ENCODE results near the gene RUNX2.

Gene RUNX2

GRCh38 chr6:45480752-45481415 lies 152.8 kb downstream of the RUNX2 start:
- peaks cover 12% of the 10 kb centered on the region for H3K4me1 ChIP-seq (ENCODE audit: control insufficient read depth, insufficient read depth, low read length)
- CTCF ChIA-PET, result interaction anchor here (2.0 kb wide), 1 partner anchor 10 kb away, joined by 5 read pairs; no protein-coding TSS in a partner anchor
- no peak for TF ChIP-seq GLIS2 (tag by site-specific recombination; IDR thresholded peaks at IDR 0.05)
- TF ChIP-seq BCL6B (tag by site-specific recombination; IDR thresholded peaks at IDR 0.05), result no peak
- TF ChIP-seq ZNF621 (tag by site-specific recombination; IDR thresholded peaks at IDR 0.05), result no peak
- TF ChIP-seq ZNF391 (tag by site-specific recombination; IDR thresholded peaks at IDR 0.05; ENCODE audit: borderline replicate concordance, low read depth), result no peak
- TF ChIP-seq ZNF416 (tag by site-specific recombination; IDR thresholded peaks at IDR 0.05), result no peak
- peak; percentile 60 for TF ChIP-seq PRDM6 (tag by site-specific recombination; IDR thresholded peaks at IDR 0.05)
- no peak for TF ChIP-seq ZNF830 (tag by site-specific recombination; IDR thresholded peaks at IDR 0.05; ENCODE audit: low read depth)
- TF ChIP-seq ATF2 (tag by site-specific recombination; IDR thresholded peaks at IDR 0.05; ENCODE audit: low read depth), result no peak
- no peak for TF ChIP-seq ZNF324 (tag by site-specific recombination; IDR thresholded peaks at IDR 0.05)
- no peak for TF ChIP-seq ZNF585B (tag by site-specific recombination; IDR thresholded peaks at IDR 0.05)
- TF ChIP-seq SP3 (tag by site-specific recombination; IDR thresholded peaks at IDR 0.05), result no peak
- no peak for TF ChIP-seq ZNF366 (tag by site-specific recombination; conservative IDR thresholded peaks at IDR 0.05)
- TF ChIP-seq MYNN (tag by site-specific recombination; IDR thresholded peaks at IDR 0.05; ENCODE audit: borderline replicate concordance), result no peak
- peak; percentile 11; the same call in 1 of the 2 replicates for TF ChIP-seq ZNF335 (tag by site-specific recombination; conservative IDR thresholded peaks at IDR 0.05)
- TF ChIP-seq ZNF280C (tag by site-specific recombination; IDR thresholded peaks at IDR 0.05), result no peak
- TF ChIP-seq SETDB1 (IDR thresholded peaks at IDR 0.05; ENCODE audit: insufficient read length, low read length), result no peak
- no peak for TF ChIP-seq ZNF501 (tag by site-specific recombination; IDR thresholded peaks at IDR 0.05)
- H3K4me3 ChIP-seq (ENCODE audit: low read depth, low read length), result no peak overlapping the region
- H3K36me3 ChIP-seq (ENCODE audit: control insufficient read depth in 2 of 2, insufficient read depth in 1 of 2, low read length in 2 of 2), result no peaks in the 10 kb centered on the region
- no peaks in the 10 kb centered on the region for H3K9me3 ChIP-seq (ENCODE audit: control insufficient read depth, insufficient read depth, low read depth, low read length)
- no peak overlapping the region for H3K27ac ChIP-seq (ENCODE audit: extremely low read depth, low read depth, low read length)
- POLR2A ChIA-PET, result no interaction called here

GRCh38 chr6:45483021-45483420 lies 154.9 kb downstream of the RUNX2 start:
- Histone ChIP-seq H3K9me3 (ENCODE audit: control insufficient read depth, insufficient read depth, low read depth, low read length) (no peaks in the 10 kb centered on the region), H3K27ac (ENCODE audit: extremely low read depth, low read depth, low read length) (no peak overlapping the region), H3K36me3 (ENCODE audit: control insufficient read depth in 2 of 2, insufficient read depth in 1 of 2, low read length in 2 of 2) (no peaks in the 10 kb centered on the region), H3K4me1 (ENCODE audit: control insufficient read depth, insufficient read depth, low read length) (peaks cover 17% of the 10 kb centered on the region), H3K4me3 (ENCODE audit: low read depth, low read length) (no peak overlapping the region)
- CTCF ChIA-PET, result interaction anchor here (0.8 to 2.0 kb wide), 5 partner anchors 8 to 827 kb away, joined by 3 to 5 read pairs (median 3); no protein-coding TSS in a partner anchor
- TF ChIP-seq BCL6B (tag by site-specific recombination; IDR thresholded peaks at IDR 0.05) (no peak), PRDM4 (tag by site-specific recombination; IDR thresholded peaks at IDR 0.05) (peak; percentile 84), ZNF302 (tag by site-specific recombination; IDR thresholded peaks at IDR 0.05; ENCODE audit: low read depth) (no peak), ZXDB (tag by site-specific recombination; IDR thresholded peaks at IDR 0.05) (no peak), ZNF155 (tag by site-specific recombination; IDR thresholded peaks at IDR 0.05) (no peak)
- POLR2A ChIA-PET, result no interaction called here
